ENCODE measurements around the gene CORT.

DNA sequence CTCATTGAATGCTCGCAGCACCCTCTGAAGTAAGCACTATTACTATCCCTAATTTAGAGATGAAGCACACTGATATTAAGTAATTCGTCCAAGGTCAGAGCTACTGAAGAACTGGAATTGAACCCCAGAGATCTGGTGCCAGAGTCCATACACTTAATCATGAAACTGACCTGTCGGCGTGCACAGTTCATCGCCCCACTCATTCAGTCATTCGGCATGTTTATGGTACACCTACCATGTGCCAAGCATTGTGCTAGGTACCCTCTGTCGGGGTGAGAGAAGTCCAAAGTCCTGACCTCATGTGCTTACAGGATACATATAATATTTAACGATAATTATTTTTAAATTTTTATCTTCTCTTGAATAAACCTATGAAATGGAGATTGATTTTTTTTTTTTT lies 25.2 kb upstream of the CORT start:
- TF ChIP-seq, protein P1, sequence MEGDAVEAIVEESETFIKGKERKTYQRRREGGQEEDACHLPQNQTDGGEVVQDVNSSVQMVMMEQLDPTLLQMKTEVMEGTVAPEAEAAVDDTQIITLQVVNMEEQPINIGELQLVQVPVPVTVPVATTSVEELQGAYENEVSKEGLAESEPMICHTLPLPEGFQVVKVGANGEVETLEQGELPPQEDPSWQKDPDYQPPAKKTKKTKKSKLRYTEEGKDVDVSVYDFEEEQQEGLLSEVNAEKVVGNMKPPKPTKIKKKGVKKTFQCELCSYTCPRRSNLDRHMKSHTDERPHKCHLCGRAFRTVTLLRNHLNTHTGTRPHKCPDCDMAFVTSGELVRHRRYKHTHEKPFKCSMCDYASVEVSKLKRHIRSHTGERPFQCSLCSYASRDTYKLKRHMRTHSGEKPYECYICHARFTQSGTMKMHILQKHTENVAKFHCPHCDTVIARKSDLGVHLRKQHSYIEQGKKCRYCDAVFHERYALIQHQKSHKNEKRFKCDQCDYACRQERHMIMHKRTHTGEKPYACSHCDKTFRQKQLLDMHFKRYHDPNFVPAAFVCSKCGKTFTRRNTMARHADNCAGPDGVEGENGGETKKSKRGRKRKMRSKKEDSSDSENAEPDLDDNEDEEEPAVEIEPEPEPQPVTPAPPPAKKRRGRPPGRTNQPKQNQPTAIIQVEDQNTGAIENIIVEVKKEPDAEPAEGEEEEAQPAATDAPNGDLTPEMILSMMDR (IDR thresholded peaks at IDR 0.05), result no peak
- TF ChIP-seq, protein P2, sequence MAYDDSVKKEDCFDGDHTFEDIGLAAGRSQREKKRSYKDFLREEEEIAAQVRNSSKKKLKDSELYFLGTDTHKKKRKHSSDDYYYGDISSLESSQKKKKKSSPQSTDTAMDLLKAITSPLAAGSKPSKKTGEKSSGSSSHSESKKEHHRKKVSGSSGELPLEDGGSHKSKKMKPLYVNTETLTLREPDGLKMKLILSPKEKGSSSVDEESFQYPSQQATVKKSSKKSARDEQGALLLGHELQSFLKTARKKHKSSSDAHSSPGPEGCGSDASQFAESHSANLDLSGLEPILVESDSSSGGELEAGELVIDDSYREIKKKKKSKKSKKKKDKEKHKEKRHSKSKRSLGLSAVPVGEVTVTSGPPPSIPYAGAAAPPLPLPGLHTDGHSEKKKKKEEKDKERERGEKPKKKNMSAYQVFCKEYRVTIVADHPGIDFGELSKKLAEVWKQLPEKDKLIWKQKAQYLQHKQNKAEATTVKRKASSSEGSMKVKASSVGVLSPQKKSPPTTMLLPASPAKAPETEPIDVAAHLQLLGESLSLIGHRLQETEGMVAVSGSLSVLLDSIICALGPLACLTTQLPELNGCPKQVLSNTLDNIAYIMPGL (CRISPR knock-in tag; IDR thresholded peaks at IDR 0.05), result no peak
- TF ChIP-seq CREB1 (CRISPR knock-in tag; IDR thresholded peaks at IDR 0.05) (no peak), JUN (CRISPR knock-in tag; IDR thresholded peaks at IDR 0.05) (no peak)

Measured in WTC11 (cell line).